SHP77 (cell line): ENCODE measurements around the gene C1orf174.

Experiments used
- DNase-seq, 2 experiments: peaks; one replicate each; lab custom pipeline; 2025; lab: John Stamatoyannopoulos, UW

Gene C1orf174

DNA sequence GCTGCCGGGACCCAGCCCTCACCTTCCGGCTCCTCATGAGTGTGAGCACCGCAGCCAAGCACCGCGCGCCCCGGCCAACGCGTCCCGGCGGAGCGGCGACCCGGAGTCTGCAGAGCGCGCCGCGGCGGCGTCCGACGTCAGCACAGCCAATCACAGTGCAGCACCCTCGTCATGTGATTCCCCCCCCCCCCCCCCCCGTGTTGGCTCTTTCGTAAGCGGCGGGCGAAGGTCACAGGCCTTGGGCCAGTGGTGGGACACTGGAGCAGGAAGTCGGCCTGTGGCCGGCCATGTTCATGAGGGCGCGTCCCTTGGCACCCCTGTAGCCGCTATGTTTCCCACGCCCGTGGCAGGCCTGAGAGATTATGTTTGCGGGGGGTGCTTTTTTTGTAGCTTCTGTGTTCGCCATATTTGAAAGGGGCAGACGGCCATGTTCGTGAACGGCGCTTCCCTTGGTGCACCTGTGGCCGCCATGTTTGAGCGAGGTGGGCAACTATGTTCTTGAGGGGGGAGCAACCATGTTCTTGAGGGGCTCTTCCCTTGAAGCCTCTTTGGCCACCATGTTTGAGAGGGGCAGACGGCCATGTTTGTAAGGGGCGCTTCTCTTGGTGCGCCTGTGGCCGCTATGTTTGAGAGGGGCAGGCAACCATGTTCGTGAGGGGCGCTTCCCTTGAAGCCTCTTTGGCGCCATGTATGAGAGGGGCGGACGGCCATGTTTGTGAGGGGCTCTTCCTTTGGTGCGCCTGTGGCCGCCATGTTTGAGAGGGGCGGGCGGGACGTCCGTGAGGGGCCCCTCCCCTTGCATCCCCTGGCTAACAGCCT is at the start of gene C1orf174:
Gene C1orf174, minus strand, starts transcription at position 123 of the 819 bp plus-strand sequence. Its CDS starts 86 bp downstream, at position 37.
- DNase-seq = peak; percentile 95 to 96

DNA sequence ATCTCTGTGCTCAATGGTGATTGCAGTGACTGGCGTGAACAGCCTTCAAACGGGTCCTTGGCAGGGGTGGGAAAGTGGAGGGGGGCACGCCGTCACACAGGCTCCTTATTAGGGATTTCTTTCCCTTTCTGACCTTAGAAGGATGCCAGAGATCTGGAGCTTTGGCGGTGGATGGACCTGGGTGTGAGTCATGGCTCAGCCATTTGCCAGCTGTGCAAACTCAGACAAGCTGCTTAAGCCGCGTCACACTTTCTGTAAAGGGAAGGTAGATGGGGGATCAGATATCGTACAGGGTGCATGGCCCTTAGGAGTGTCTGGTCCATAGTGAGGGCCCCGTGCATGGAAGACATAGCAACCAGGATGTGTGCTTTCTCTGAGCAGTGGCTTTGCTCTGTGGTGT is 48.3 kb upstream of the C1orf174 start:
- DNase-seq = peak; percentile 85 to 91

DNA sequence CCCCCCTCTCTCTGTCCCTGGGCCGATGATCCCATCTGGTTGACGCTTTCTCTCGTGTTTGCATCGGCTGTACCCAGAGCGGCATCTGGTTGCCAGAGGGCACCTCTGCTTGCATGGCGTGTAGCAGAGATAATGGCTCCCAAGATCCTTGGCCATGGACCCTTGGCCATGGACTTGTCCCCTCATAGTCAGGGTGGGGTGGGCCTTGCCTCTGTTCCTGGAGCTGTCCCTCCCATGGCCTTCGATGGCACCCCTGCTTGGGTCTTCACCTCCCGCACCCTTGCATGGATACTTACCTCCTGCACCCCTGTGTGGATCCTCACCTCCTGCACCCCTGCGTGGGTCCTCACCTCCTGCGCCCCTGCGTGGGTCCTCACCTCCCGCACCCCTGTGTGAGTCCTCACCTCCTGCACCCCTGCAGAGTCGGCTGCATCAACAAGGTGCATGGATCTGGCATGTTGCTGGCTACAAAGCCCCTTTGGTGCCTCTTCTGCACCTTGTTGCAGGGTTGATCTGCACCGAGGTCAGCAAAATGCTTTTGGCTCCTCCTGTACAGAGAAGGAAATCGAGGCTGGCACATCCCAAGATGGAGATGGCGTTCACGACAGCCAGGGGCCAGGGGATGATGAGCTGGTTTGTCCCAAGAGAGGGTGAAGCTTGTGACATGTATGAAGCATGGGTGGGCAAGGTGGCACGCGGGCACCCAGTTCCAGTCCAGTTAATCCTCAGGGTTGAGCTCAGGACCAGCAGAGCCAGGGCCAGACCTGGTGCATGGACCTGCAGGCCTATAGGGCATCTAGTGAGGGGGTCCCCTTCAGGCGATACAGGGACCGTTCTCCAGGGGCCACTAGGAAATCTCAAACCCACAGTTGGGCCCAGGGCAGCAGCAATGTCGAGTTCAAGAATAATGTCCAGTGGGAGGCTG is 46.1 kb upstream of the C1orf174 start:
- DNase-seq = no peak

DNA sequence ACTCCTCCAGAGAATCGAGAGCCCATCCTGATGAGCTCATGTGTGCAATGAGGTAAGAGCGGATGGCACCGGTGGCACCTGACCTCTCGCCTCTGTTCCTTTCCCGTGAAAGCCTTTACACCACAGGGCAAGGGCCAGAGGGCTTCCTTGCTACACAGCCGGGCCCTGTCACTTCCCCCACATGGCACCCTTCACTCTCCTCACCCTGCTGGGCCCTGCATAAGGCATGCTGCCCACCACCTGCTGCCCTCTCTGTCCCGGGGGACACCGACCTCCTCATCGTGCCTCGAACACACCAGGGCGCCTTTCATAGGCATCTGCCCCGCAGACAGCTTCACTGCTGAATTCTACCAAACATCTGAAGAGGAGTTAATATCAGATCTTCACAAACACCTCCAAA is 45.1 kb upstream of the C1orf174 start:
- no peak for DNase-seq

DNA sequence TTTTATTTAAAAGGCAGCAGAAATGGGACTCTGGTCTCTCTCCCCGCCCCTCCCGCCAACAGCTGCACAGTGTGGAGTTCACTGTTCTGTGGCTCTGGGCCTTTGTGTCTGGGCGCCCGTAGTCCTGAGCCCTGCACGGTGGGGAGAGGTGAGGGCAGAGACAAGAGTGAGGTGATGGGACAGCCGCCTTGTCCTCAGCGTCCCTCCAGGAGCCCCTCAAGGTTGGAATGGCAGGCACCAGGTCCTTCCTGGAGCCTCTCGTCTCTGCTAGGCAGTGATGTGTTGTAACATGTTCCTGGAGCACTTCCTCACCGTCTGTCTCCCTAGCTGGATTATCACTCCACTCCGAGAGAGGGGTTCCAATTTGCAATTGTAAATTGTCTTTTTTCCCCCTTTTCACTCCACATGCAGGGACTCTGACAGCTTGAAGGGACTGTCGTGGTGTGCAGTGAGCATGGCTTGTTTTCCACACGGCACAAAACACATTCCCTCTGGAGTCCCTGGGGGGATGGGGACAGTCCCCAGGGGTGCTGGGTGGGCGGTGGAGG is 44.6 kb upstream of the C1orf174 start:
- DNase-seq = no peak

DNA sequence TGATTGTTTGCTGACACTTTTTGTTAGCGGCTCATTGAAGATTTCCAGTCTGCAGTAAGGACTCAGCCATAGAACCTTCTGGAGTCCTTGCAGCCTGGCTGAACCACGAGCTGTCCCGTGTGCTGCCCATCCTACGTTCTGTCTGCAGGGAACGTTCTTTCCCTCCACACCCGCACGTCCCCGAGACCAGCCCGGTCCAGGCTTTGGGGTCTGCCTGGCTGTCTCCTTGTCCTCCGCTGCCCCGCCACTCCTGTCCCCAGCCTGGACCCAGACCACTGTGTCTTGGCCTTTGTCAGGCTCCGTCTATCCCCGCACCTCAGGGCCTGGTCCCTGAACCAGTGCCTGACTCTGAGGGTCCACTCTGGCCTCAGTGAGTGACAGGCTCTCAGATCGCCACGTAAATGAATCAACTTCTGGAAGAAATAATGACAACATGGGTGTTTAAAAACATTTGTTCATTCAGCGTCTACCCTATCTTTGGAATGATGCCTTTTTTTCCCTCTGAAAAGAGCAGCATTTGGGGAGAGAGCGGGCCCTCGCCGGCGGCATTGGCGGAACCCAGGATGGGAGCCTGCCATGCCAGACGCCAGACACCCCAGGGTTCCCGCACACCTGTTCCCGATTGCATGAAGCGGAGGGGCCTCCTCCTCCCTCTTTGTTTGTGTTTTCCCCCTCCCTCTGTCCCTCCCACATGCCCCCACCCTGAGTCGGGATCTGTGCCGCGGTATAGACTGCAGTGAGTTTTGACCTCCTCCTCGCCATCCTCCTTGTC is 43.9 kb upstream of the C1orf174 start:
- DNase-seq = peak in 1 of 2 experiments; percentile 30

DNA sequence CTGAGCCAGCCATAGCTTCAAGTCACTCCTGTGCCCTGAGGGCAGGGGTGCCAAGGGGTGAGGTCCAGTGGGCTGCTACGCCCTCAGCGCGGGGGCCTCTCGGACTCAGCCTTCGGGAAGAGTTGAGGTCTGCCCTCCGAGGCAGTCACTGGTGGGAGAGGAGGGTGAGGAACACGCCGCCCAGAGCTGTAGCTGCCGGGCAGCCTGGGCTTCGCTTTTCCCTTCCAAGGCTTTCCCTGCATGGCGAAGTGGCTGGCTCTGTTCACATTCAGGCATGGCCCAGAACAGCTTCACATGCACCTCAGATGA is 43.0 kb upstream of the C1orf174 start:
- DNase-seq = no peak

DNA sequence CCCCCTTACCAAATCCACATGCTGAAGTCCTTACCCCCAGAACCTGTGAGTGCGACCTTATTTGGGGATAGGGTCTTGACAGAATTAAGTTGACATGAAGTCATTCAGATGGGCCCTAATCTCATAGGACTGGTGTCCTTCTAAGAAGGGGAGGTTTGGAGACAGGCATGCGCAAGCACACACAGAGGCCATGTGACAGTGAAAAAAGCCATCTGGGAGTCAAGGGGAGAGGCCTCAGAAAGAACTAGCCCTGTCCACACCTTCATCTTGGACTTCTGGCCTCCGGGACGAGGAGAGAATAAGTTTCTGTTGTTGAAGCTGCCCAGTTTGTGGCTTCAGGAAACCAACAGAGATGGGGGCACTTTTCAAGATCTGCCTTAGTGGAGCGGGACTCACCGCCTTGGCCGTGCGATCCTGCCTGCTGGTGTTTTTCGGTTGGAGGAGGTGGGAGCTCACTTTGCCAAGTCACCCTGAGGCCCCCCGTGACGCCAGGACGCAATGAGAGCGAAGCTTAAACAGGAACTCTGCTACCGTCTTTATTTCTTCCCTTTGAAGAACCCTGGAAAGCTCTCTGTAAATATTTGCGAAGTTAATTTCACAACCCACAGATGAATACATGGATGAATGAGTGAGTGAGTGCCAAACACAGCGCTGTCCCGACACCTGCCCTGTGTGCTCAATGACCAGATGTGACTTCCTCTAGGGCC is 42.5 kb upstream of the C1orf174 start:
- DNase-seq = peak; percentile 91

DNA sequence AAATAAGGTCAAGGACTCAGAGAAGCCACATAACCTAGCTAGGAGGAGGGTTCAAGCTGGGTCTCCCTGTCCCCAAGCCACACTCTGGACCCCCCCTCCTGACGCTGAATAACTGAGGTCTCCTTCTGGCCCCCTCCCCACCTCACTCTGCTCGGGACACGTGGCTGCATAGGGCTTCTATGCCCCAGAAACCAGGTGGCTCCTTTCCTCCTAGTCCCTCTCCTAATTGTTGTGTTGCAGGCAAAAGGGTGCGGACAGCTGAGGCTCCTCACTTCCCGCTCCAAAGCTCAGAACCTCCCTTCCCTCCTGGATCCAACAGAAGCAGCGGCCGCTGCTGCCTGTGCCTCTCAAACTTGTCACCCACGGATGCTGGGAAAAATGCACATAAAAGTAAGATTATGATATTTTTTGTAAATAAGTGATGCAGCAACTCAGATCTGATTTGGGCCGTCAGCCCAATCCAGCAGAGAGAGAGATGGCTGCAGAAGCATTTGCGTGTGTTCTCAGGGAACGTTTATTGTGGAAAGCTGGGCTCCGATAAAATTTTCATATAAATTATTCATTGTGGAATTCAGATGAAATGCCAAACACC is 40.8 kb upstream of the C1orf174 start:
- DNase-seq = no peak

DNA sequence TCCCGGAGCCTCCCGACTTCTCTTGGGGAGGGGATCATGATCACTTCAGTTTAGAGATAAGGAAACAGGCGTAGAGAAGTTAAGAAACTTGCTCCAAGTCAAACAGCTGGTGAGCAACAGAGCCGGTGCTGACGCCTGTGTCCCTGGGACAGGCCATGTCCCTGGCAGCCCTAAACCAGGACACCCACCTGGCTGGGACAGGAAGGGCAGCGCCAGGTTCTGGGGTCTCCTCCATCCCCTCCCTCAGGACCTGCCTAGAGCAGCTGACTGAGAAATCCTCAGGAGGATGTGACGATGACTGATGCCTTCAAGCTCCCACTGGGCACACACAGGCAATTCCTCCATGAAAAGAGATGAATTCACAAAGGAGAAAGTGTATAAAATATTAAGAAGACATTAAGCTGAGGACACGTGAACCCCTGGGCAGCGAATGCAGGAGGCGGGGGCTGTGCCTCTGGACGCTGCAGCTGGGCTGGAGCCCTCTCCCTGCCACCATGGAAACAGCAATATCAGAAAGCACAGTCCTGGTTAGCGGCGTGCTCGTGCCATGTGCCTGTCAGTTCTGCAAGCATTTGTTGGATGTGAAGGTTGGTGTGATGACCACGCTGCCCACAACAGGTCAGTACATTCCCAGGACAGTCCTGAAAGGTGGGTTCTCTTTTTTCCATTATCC is 40.1 kb upstream of the C1orf174 start:
- peak; percentile 45 to 56 for DNase-seq

DNA sequence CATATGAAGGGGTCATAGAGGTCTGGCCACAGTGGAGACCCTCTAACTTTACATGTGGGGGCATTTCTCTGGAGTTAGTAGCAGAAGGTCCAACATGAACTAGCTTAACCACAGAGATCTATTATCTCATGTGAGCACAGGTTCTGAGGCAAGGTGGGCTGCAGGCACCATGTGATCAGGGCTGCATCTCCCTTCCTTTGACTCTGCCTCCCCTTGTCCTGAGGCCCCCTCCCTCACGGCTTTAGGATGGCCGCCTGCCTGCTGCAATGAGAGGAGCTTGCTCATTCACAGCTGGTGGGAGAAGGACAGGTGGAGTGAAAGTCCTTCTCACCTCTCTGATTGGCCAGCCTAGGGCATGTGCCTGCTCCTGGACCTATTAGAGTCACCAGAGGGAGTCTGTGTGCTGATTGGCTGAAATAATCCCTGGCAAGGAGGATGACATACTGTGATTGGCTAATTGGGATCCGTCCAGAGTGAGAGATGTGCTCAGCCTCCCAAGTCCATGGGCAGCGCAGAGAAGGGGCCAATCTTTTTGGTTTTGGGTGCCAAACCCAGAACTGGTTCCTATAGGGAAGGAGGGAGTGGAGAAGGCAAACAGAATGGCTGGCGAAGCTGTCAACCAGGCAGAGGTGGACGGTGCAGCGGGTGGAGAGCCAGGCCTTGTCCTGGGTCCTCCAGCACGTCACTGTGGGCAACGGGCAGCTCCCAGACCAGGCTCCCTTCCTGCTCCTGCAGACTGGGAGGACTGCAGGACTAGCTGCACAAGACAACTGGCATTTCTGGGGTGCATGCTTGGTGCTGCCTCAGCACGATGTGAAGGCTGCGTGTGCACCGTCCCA is 39.4 kb upstream of the C1orf174 start:
- DNase-seq = peak; percentile 93 to 96

DNA sequence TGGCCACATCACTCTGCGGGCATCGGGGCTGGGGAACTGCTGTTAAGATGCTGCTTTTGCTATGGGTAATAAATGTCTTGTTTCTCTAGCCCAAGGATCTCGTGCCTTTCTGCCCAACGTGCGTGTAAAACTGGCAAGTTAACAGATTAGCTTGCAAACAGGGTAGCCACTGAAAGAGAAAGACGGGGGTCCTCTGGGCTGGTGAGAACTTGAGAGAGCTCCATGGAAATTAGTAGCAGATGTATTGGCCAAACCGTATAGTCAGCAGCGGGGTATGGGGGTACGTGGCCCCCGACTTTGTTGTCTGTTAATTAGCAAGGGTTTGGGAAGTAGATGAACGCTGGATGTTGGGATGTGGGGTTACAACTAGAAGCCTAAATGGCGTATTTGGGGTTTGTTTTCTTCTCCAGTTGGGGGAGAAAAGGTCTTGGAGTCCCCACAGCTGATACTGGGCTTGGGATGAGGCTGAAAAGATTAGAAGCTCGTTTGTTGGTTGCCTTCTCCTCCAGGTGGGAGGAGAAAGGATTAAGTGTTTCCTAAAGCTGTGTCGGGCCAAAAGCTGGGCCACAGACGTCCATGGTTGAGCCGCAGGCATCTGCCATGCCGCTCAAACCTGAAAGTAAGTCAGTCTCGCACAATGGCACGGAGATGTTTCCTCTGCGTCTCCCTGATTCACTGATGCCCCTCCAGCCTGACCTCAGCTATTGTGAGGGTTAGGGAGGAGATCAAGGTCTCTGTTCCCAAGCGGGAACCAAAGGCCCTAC is 32.3 kb upstream of the C1orf174 start:
- no peak for DNase-seq

DNA sequence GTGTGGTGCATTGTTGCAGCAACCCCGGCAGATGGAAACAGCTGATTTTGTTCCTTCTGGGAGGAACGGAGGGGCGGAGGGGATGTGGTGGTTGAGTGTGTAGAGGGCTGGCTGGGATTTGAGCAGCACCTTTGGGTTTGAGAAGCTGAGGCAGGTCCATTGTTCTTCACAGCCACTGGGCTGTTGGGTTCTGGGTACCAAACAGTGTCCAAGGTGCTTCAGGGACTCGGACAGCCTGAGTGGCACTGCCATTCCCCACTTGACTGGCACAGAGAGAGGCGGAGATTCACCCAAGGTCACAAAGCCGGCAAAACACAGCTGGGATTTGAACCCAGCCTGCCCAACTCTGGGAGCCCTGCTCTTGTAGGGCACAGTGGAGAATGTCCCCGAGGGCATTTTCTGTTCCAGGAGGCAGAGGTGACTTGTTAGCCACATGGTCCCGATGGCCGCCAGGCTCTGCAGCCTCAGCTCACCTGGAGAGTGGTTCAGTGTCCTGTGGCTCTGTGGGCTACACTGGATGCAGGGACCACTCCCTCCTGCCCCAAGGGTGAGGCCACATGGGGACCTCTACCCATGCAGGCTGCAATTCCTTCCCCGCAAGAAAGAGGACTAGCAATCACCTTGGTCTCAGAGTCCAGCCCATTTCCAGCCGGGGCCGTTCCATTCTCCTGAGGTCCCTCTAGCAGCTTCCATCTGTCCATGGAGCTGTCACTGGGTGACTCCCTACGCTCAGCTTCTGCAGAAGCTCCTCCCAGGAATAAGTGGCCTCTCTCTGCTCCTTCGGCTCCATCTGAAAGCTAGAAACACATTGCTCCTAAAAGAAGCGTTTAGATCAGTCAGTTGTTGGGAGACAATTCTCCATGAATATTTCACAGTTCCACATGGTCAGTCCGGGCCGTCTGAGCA is 31.2 kb upstream of the C1orf174 start:
- DNase-seq = no peak

DNA sequence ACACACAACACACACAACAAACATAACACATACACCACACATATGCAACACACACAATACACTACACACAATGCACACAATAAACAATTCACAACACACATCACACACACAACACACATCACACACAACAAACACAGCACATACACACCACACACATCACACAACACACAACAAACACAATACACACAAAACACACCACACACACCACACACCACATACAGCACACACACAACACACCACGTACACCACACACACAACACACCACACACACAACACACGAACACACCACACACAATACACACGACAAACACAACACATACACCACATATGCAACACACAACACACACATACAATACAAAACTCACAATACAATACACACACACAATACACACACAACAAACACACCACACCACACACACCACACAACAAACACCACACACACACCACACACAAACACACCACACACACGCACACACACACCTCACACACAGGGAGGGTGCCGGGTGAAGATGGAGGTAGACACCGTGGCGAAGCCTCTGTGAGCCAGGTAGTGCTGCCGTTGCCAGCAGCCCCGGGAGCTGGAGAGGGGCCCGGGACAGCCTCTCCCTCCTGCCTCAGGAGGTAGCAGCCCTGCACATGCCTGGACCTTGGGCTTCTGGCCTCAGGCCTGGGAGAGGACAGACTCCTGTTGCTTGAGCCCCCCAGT is 30.4 kb upstream of the C1orf174 start:
- DNase-seq = no peak

DNA sequence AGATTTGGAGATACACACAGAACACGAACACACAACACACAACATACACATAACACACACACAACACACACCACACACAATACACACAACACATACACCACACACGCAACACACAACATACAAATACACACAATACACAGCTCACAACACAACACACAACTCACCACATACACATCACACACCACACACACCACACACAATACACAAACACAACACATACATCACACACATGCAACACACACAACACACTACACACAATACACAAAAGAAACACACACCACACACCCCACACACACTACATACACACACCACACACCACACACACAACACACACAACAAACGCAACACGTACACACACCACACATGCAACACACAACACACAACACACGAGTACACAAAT is 29.1 kb upstream of the C1orf174 start:
- DNase-seq = no peak

DNA sequence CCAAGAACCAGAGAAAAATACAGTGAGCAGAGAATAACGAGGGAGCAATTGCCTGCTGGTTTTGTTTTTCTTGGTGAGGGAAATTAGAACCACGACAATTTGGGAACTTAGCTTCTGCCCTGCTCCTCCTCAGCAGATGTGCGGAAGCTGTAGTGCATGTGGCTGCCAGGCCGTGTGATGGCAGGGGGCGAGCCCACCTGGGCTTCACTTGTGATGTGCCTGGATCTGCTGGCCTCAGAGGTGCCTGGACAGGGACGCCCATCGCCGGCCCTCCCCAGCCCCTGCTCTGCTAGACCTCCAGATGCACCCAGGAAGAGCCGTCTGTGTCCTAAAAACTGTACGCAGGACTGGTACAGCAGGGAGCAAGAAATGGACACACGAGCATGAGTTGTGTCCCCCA is 28.5 kb upstream of the C1orf174 start:
- DNase-seq = no peak

DNA sequence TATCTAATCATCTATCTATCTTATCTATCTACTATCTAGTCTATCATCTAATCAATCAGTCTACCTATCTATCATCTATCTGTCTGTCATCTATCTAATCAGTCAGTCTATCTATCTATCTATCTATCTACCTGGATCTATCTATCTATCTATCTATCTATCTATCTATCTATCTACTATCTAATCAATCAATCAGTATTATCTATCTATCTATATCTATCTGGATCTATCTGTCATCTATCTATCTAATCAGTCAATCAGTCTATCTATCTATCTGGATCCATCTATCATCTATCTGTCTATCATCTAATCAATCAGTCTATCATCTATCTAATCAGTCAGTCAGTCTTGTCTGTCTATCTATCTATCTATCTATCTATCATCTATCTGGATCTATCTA is 26.9 kb upstream of the C1orf174 start:
- no peak for DNase-seq
